Fibroblast of lung (primary cell): Measurements from ENCODE around the gene MCAT. TPM values are rescaled to one million over a fixed set of nuclear protein-coding genes. Genes with fewer than 3 reads are reported as not detected.

Source experiments
- DNase-seq, 2 donors: peaks; one replicate each; pipeline versions ENCODE4 v3.0.0 to v3.0.0-alpha.2; 2010; ENCODE audit warnings: low read depth in 2 of 2
- H2AFZ ChIP-seq: 2 replicates; pipeline ENCODE4 v1.5.1; 2012; ENCODE audit warnings: low read length, control low read depth, inconsistent platforms
- H3K27ac ChIP-seq: 2 replicates; pipeline ENCODE4 v1.5.1; 2011; ENCODE audit warnings: low read length, control low read depth; ENCODE audit not compliant: insufficient read depth
- H3K27me3 ChIP-seq: 2 replicates; pipeline ENCODE4 v1.5.1; 2011; ENCODE audit warnings: mild to moderate bottlenecking, low read length; ENCODE audit not compliant: control insufficient read depth, insufficient read depth
- H3K36me3 ChIP-seq: 2 replicates; pipeline ENCODE4 v1.5.1; 2011; ENCODE audit warnings: low read length; ENCODE audit not compliant: control insufficient read depth, insufficient read depth
- H3K4me1 ChIP-seq: 2 replicates; pipeline ENCODE4 v1.5.1; 2011; ENCODE audit warnings: low read length; ENCODE audit not compliant: control insufficient read depth, insufficient read depth; ENCODE audit errors: extremely low read depth
- H3K4me2 ChIP-seq: 2 replicates; pipeline ENCODE4 v1.5.1; 2011; ENCODE audit warnings: low read length, control low read depth; ENCODE audit not compliant: insufficient read depth; ENCODE audit errors: extremely low read depth
- H3K4me3 ChIP-seq, 4 experiments: fragments of 200-600 bp in 1 of 4; sonication (generic) in 1 of 4; replicated peaks in 1 of 4; 2 replicates each; pipeline ENCODE4 v1.5.1; 2011 to 2016; ENCODE audit warnings: low read length in 4 of 4, low read depth in 3 of 4, mild to moderate bottlenecking in 3 of 4, control low read depth in 2 of 4, inconsistent platforms in 1 of 4, mixed read lengths in 1 of 4; ENCODE audit not compliant: insufficient read depth in 1 of 4; ENCODE audit errors: control extremely low read depth in 1 of 4
- H3K79me2 ChIP-seq: 2 replicates; pipeline ENCODE4 v1.5.1; 2012; ENCODE audit warnings: mild to moderate bottlenecking, low read length, inconsistent platforms; ENCODE audit not compliant: control insufficient read depth, insufficient read depth
- H3K9ac ChIP-seq: 2 replicates; pipeline ENCODE4 v1.5.1; 2011; ENCODE audit warnings: mild to moderate bottlenecking, low read length, control low read depth; ENCODE audit not compliant: insufficient read depth
- H3K9me3 ChIP-seq: 2 replicates; pipeline ENCODE4 v1.5.1; 2012; ENCODE audit warnings: low read depth, low read length; ENCODE audit not compliant: control insufficient read depth, insufficient read depth
- H4K20me1 ChIP-seq: 2 replicates; pipeline ENCODE4 v1.5.1; 2011; ENCODE audit warnings: low read length; ENCODE audit not compliant: control insufficient read depth, insufficient read depth; ENCODE audit errors: extremely low read depth
- EZH2 ChIP-seq: IDR thresholded peaks from 2 replicates; pipeline ENCODE4 v1.5.1; 2012; ENCODE audit warnings: low read length, control low read depth, mild to moderate bottlenecking; ENCODE audit errors: missing control alignments
- polyA minus RNA-seq: library from RNA; depleted of rRNA, polyadenylated mRNA; stranded (reverse); fragments of >200 nt; gene quantifications from 2 replicates; pipeline ENCODE4 v1.2.3, GENCODE V29; 2011; ENCODE audit warnings: low replicate concordance
- polyA plus RNA-seq, 2 donors: library from polyadenylated mRNA; depleted of rRNA in 1 of 2; stranded (reverse) in 1 of 2; unstranded in 1 of 2; fragments of >200 nt; gene quantifications; 2 replicates each; pipeline ENCODE4 v1.2.1, GENCODE V29; 2011 to 2012; ENCODE audit warnings: missing spikeins in 1 of 2
- total RNA-seq: library from RNA; depleted of rRNA; stranded (reverse); fragments of >200 nt; gene quantifications from 2 replicates; pipeline ENCODE4 v1.2.1, GENCODE V29; 2014
- TF ChIP-seq, protein P1 (sequence below), 2 donors: IDR thresholded peaks in 1 of 2; conservative IDR thresholded peaks in 1 of 2; 1 replicate in 1 of 2; 2 replicates in 1 of 2; pipeline ENCODE4 v1.5.1; 2011 to 2012; ENCODE audit warnings: low read length in 2 of 2, control low read depth in 1 of 2, inconsistent platforms in 1 of 2, low read depth in 1 of 2, mild to moderate bottlenecking in 1 of 2

MCAT gene, protein sequence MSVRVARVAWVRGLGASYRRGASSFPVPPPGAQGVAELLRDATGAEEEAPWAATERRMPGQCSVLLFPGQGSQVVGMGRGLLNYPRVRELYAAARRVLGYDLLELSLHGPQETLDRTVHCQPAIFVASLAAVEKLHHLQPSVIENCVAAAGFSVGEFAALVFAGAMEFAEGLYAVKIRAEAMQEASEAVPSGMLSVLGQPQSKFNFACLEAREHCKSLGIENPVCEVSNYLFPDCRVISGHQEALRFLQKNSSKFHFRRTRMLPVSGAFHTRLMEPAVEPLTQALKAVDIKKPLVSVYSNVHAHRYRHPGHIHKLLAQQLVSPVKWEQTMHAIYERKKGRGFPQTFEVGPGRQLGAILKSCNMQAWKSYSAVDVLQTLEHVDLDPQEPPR
- total RNA-seq (8.4 and 8.5 TPM in 2 replicates), polyA plus RNA-seq (9.3 and 12.1 TPM in 2 replicates), polyA minus RNA-seq (5.9 and 11.4 TPM in 2 replicates)
- polyA plus RNA-seq (2012), result 11.4 and 15.6 TPM in 2 replicates

DNA sequence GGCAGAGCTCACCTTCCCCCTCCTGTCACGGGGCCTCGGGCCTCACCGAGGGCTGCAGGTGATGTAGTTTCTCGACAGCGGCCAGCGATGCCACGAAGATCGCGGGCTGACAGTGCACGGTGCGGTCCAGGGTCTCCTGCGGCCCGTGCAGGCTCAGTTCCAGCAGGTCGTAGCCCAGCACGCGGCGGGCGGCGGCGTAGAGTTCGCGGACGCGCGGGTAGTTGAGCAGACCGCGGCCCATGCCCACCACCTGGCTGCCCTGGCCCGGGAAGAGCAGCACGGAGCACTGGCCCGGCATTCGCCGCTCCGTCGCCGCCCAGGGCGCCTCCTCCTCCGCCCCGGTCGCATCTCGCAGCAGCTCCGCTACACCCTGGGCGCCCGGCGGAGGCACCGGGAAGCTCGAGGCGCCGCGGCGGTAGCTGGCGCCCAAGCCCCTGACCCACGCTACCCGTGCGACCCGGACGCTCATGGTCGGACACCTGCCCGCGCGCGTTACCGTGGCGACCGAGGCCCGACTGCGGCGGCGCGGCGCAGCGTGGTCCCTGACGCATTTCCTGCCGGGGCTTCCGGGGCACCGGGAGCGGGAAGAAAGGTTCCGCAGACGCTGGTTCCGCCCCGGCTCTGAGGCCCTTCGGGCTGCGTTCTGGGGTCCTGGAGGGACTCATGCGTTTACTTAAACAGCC is at the start of gene MCAT:
TSS of gene MCAT (minus strand) at position 519 of the 683 bp plus-strand sequence. CDS start at position 469, 50 bp downstream.
- H3K4me2 ChIP-seq, result peak within 1 kb of the TSS; percentile 93
- H3K9ac ChIP-seq, result peak within 1 kb of the TSS; percentile 84
- H2AFZ ChIP-seq, result peak within 1 kb of the TSS; percentile 83
- H3K36me3 ChIP-seq, result no peaks in the 10 kb centered on the region
- peak within 1 kb of the TSS; percentile 75 to 99 (median 89) for H3K4me3 ChIP-seq
- peak within 1 kb of the TSS; percentile 90 for H3K27ac ChIP-seq
- no peaks in the 10 kb centered on the region for H3K9me3 ChIP-seq
- peak; percentile 72 for DNase-seq
- H4K20me1 ChIP-seq, result no peaks in the 10 kb centered on the region
- no peaks in the 10 kb centered on the region for H3K27me3 ChIP-seq
- peaks cover 5% of the 10 kb centered on the region for H3K79me2 ChIP-seq
- no peak for TF ChIP-seq EZH2
- TF ChIP-seq, protein P1, sequence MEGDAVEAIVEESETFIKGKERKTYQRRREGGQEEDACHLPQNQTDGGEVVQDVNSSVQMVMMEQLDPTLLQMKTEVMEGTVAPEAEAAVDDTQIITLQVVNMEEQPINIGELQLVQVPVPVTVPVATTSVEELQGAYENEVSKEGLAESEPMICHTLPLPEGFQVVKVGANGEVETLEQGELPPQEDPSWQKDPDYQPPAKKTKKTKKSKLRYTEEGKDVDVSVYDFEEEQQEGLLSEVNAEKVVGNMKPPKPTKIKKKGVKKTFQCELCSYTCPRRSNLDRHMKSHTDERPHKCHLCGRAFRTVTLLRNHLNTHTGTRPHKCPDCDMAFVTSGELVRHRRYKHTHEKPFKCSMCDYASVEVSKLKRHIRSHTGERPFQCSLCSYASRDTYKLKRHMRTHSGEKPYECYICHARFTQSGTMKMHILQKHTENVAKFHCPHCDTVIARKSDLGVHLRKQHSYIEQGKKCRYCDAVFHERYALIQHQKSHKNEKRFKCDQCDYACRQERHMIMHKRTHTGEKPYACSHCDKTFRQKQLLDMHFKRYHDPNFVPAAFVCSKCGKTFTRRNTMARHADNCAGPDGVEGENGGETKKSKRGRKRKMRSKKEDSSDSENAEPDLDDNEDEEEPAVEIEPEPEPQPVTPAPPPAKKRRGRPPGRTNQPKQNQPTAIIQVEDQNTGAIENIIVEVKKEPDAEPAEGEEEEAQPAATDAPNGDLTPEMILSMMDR (conservative IDR thresholded peaks at IDR 0.05 in 1 of 2, IDR thresholded peaks at IDR 0.05 in 1 of 2; ENCODE audit: low read depth in 1 of 2, low read length in 2 of 2), result no peak
- no peaks in the 10 kb centered on the region for H3K4me1 ChIP-seq

DNA sequence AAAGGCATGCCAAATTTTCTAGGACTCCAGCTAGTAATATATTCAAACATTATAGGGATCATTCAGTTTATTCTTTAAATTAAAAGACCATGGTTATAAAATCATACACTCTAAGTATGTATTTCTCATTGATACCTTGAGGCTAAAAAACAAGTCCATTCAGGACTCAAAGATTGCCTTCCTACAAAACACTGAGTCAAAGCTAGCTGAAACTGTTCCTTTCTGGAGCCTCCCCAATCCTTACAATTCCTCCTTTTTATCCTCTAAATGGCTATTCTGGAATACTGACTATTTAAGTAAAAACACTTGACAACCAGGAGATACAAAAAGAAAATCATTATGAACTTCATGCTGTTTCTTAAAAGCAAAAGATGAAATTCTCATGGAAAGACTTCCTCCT is 48.6 kb upstream of the MCAT start:
- H3K79me2 ChIP-seq, result no peaks in the 10 kb centered on the region
- H3K27ac ChIP-seq, result no peak overlapping the region
- H3K4me1 ChIP-seq, result no peaks in the 10 kb centered on the region
- no peaks in the 10 kb centered on the region for H4K20me1 ChIP-seq
- H3K36me3 ChIP-seq, result no peaks in the 10 kb centered on the region
- TF ChIP-seq, protein P1 (conservative IDR thresholded peaks at IDR 0.05 in 1 of 2, IDR thresholded peaks at IDR 0.05 in 1 of 2; ENCODE audit: low read depth in 1 of 2, low read length in 2 of 2), result no peak
- no peaks in the 10 kb centered on the region for H3K9me3 ChIP-seq
- H3K9ac ChIP-seq, result no peak overlapping the region
- DNase-seq, result no peak
- no peak overlapping the region for H3K4me2 ChIP-seq
- no peak overlapping the region for H3K4me3 ChIP-seq
- H3K27me3 ChIP-seq, result peaks cover 4% of the 10 kb centered on the region
- no peak overlapping the region for H2AFZ ChIP-seq

DNA sequence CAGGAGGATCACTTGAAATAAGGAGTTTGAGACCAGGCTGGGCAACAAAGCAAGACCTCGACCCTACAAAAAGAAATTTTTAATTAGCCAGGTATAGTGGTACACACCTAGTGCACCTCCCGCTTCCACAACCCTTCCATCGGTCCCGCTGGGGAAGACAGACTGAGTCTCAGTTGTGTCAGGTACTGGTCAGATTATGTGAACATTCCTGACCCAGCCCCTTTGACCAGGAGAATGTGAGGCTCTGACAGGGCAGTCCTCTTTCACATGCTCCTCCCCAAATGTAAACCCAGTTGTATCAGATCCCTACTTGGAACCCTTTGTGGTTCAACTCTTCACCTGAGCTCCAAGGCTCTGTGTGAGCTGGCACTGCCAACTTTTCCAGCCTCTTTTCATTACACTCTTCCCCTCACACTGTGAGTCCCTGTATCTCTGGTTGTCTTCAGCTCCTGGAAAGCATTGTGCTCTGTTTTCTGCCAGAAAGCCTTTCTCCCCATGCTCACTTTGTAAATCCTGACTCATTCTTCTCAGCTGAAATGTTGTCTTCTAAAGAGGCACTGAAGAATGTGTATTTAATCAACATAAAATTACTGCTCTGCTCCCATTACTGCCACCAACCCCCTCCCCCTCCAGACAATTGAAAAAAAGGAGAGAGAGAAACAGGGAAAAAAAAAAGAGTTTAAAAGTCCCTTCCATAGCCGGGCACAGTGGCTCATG is 45.8 kb upstream of the MCAT start:
- Histone ChIP-seq H3K9ac (no peak overlapping the region), H3K4me3 (no peak overlapping the region), H3K79me2 (peaks cover 6% of the 10 kb centered on the region), H3K9me3 (no peaks in the 10 kb centered on the region), H4K20me1 (no peaks in the 10 kb centered on the region), H3K27me3 (peaks cover 4% of the 10 kb centered on the region), H3K27ac (no peak overlapping the region), H3K36me3 (no peaks in the 10 kb centered on the region), H3K4me1 (peaks cover 5% of the 10 kb centered on the region), H2AFZ (peak overlapping the region; percentile 23), H3K4me2 (no peak overlapping the region)
- no peak for DNase-seq
- TF ChIP-seq, protein P1 (conservative IDR thresholded peaks at IDR 0.05 in 1 of 2, IDR thresholded peaks at IDR 0.05 in 1 of 2; ENCODE audit: low read depth in 1 of 2, low read length in 2 of 2), result no peak
- TF ChIP-seq EZH2, result no peak
